Neuronal stem cell (in vitro differentiated cells): ENCODE data around the gene GLI3.
A peak's percentile ranks its signal among the peaks of the same experiment; 100 is the strongest.

ENCODE experiments used
- DNase-seq: peaks from one replicate; pipeline ENCODE4 v3.0.0-alpha.2; 2013; ENCODE audit warnings: low spot score
- H2AFZ ChIP-seq: one replicate; pipeline ENCODE4 v1.6.1; 2013; ENCODE audit warnings: mild to moderate bottlenecking, low read length, inconsistent platforms
- H2AK5ac ChIP-seq: 2 replicates; pipeline ENCODE4 v1.6.1; 2013; ENCODE audit warnings: low read depth, mild to moderate bottlenecking, inconsistent platforms, low read length, moderate library complexity, mixed read lengths
- H2BK120ac ChIP-seq: 2 replicates; pipeline ENCODE4 v1.6.1; 2013; ENCODE audit warnings: low read depth, mild to moderate bottlenecking, inconsistent platforms, low read length, moderate library complexity, mixed read lengths
- H2BK12ac ChIP-seq: one replicate; pipeline ENCODE4 v1.6.1; 2013; ENCODE audit warnings: low read length, inconsistent platforms
- H2BK15ac ChIP-seq: 2 replicates; pipeline ENCODE4 v1.6.1; 2013; ENCODE audit warnings: mild to moderate bottlenecking, low read length, inconsistent platforms, mixed read lengths
- H2BK5ac ChIP-seq: one replicate; pipeline ENCODE4 v1.6.1; 2013; ENCODE audit warnings: inconsistent platforms, mild to moderate bottlenecking, low read length, moderate library complexity
- H3K14ac ChIP-seq: one replicate; pipeline ENCODE4 v1.6.1; 2013; ENCODE audit warnings: low read length, inconsistent platforms
- H3K18ac ChIP-seq: 2 replicates; pipeline ENCODE4 v1.6.1; 2013; ENCODE audit warnings: low read length, inconsistent platforms
- H3K23ac ChIP-seq: 2 replicates; pipeline ENCODE4 v1.6.1; 2013; ENCODE audit warnings: low read depth, mild to moderate bottlenecking, mixed read lengths, low read length, inconsistent platforms; ENCODE audit not compliant: poor library complexity
- H3K27ac ChIP-seq: replicated peaks from 3 replicates; pipeline ENCODE4 v1.5.1; 2013; ENCODE audit warnings: low read length, inconsistent platforms
- H3K27me3 ChIP-seq, 3 experiments: 2 replicates each; pipeline ENCODE4 v1.6.1; 2013; ENCODE audit warnings: low read length in 3 of 3, mild to moderate bottlenecking in 2 of 3, inconsistent platforms in 1 of 3, low read depth in 1 of 3, mixed read lengths in 1 of 3, moderate library complexity in 1 of 3; ENCODE audit not compliant: control insufficient read depth in 3 of 3, insufficient read depth in 3 of 3
- H3K36me3 ChIP-seq, 2 donors: replicated peaks in 1 of 2; 2 replicates each; pipeline ENCODE4 v1.6.1; 2013; ENCODE audit warnings: low read length in 2 of 2; ENCODE audit not compliant: control insufficient read depth in 2 of 2, insufficient read depth in 2 of 2
- H3K4ac ChIP-seq: 2 replicates; pipeline ENCODE4 v1.6.1; 2013; ENCODE audit warnings: inconsistent platforms, mild to moderate bottlenecking, low read length, moderate library complexity
- H3K4me1 ChIP-seq, 2 donors: 1 replicate in 1 of 2; 2 replicates in 1 of 2; pipeline ENCODE4 v1.6.1; 2013; ENCODE audit warnings: low read length in 2 of 2, low read depth in 1 of 2; ENCODE audit not compliant: control insufficient read depth in 2 of 2, insufficient read depth in 1 of 2
- H3K4me2 ChIP-seq: one replicate; pipeline ENCODE4 v1.6.1; 2013; ENCODE audit warnings: mild to moderate bottlenecking, low read length, inconsistent platforms; ENCODE audit not compliant: insufficient read depth, poor library complexity, severe bottlenecking
- H3K4me3 ChIP-seq, 2 donors: 2 replicates each; pipeline ENCODE4 v1.5.1; 2013; ENCODE audit warnings: low read length in 2 of 2, mild to moderate bottlenecking in 2 of 2, inconsistent platforms in 1 of 2, moderate library complexity in 1 of 2
- H3K79me1 ChIP-seq: one replicate; pipeline ENCODE4 v1.6.1; 2013; ENCODE audit warnings: low read depth, mild to moderate bottlenecking, inconsistent platforms, low read length, moderate library complexity
- H3K9ac ChIP-seq: one replicate; pipeline ENCODE4 v1.6.1; 2013; ENCODE audit warnings: mild to moderate bottlenecking, low read depth, low read length, inconsistent platforms; ENCODE audit not compliant: poor library complexity
- H3K9me3 ChIP-seq, 2 donors: replicated peaks in 1 of 2; 2 replicates each; pipeline versions ENCODE3 to v1.6.1; 2013; ENCODE audit warnings: low read length in 2 of 2, mild to moderate bottlenecking in 2 of 2, inconsistent platforms in 1 of 2, low read depth in 1 of 2, mixed read lengths in 1 of 2, moderate library complexity in 1 of 2; ENCODE audit not compliant: control insufficient read depth in 2 of 2, insufficient read depth in 1 of 2
- H4K8ac ChIP-seq: one replicate; pipeline ENCODE4 v1.6.1; 2013; ENCODE audit warnings: low read depth, mild to moderate bottlenecking, inconsistent platforms, low read length, moderate library complexity
- H4K91ac ChIP-seq: one replicate; pipeline ENCODE4 v1.6.1; 2013; ENCODE audit warnings: low read length, low read depth, mild to moderate bottlenecking, inconsistent platforms; ENCODE audit not compliant: poor library complexity
- WGBS, 2 donors: extraction: QIAGEN DNeasy Blood & Tissue Kit; methylation state at CpG; one replicate each; pipeline ENCODE4 v1.1.7; 2013; ENCODE audit warnings: missing lambda C conversion rate in 2 of 2, mixed read lengths in 1 of 2; ENCODE audit not compliant: insufficient read length in 2 of 2, insufficient replicate concordance in 1 of 2; ENCODE audit errors: extremely low coverage in 2 of 2; 5-methylcytosine and 5-hydroxymethylcytosine counted together

The GLI3 gene

DNA sequence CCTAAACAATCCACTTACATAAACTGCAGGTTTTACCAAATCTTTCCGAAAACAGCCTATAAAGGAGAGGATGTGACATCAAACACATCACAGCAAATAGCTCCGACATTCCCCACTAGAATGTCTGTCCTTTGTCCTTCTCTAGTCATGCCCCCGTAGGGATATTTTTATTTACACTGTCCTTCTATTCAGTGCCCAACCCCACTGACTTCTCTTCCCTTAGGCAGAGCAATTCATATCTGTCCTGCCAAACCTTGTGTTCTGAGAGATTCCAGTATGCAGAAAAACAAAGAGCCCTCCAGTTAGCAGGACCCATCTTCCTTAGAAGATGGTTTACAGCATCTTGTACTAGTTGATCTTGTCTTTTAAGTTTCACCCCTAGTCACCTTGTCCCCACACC is 5.4 kb upstream of the GLI3 start:
- H3K4me1 ChIP-seq = peaks cover 7 to 11% of the 10 kb centered on the region in 2 donors
- no peak overlapping the region for H2AFZ ChIP-seq
- DNase-seq = no peak
- H3K18ac ChIP-seq = no peak overlapping the region
- no CpG with 5 or more reads among the region's 3 CpGs for WGBS, 2 donors
- no peak overlapping the region for H3K23ac ChIP-seq
- no peak overlapping the region for H3K4me2 ChIP-seq
- H3K9me3 ChIP-seq = no peaks in the 10 kb centered on the region
- H3K4me3 ChIP-seq = no peak overlapping the region
- no peak overlapping the region for H2BK120ac ChIP-seq
- no peaks in the 10 kb centered on the region for H3K79me1 ChIP-seq
- H2AK5ac ChIP-seq = no peak overlapping the region
- no peak overlapping the region for H2BK15ac ChIP-seq
- no peaks in the 10 kb centered on the region for H3K27me3 ChIP-seq
- H2BK12ac ChIP-seq = no peak overlapping the region
- no peak overlapping the region for H3K27ac ChIP-seq
- no peak overlapping the region for H4K91ac ChIP-seq
- H3K36me3 ChIP-seq = no peaks in the 10 kb centered on the region
- no peak overlapping the region for H4K8ac ChIP-seq
- no peak overlapping the region for H3K4ac ChIP-seq
- no peak overlapping the region for H3K9ac ChIP-seq
- H2BK5ac ChIP-seq = no peak overlapping the region
- no peak overlapping the region for H3K14ac ChIP-seq

DNA sequence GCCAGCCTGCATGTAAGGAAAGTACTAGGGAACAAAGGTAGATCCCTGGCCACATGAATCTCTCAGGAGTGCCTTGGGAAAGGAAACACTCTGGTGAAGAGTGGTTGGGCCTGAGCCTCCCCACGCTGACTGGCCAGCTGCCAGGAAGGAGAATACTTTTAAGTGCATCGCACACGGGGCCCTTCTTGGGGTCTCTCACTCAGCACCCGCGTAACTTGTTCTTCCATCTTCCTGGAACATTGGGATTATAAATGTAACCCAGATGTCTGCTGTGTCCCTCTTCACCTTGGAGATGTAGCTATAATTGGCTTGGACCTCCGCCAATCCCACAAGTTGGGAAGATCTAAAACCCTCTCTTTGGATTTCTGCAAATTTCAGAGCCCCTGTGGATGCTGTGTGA is 4.4 kb upstream of the GLI3 start:
- Histone ChIP-seq H3K18ac (no peak overlapping the region), H3K4me2 (no peak overlapping the region), H4K91ac (no peak overlapping the region), H3K27me3 (no peaks in the 10 kb centered on the region), H3K23ac (no peak overlapping the region), H2BK12ac (no peak overlapping the region), H3K4me1 (peaks cover 7 to 11% of the 10 kb centered on the region in 2 donors), H3K79me1 (no peaks in the 10 kb centered on the region), H2BK15ac (no peak overlapping the region), H3K14ac (no peak overlapping the region), H2BK5ac (no peak overlapping the region), H3K9me3 (no peaks in the 10 kb centered on the region), H3K4me3 (no peak overlapping the region), H2AK5ac (no peak overlapping the region), H2AFZ (no peak overlapping the region), H2BK120ac (no peak overlapping the region), H3K4ac (no peak overlapping the region), H3K36me3 (no peaks in the 10 kb centered on the region), H4K8ac (no peak overlapping the region), H3K27ac (no peak overlapping the region), H3K9ac (no peak overlapping the region)
- DNase-seq = no peak
- no CpG with 5 or more reads among the region's 6 CpGs for WGBS, 2 donors

- H3K27me3 ChIP-seq = no peaks in the 10 kb centered on the region
- no CpG with 5 or more reads among the region's 2 CpGs for WGBS, 2 donors
These were observed 3.4 kb upstream of the GLI3 start for GRCh38 chr7:42240416-42240815.

GRCh38 chr7:42238709-42239366 is 1.8 kb upstream of the GLI3 start:
- H3K4me1 ChIP-seq = peaks cover 7 to 17% of the 10 kb centered on the region in 2 donors
- H2BK15ac ChIP-seq = peak overlapping the region; percentile 27
- no peak overlapping the region for H4K8ac ChIP-seq
- no CpG with 5 or more reads among the region's 15 CpGs for WGBS, 2 donors
- peak overlapping the region; percentile 92 for H3K27ac ChIP-seq
- H2BK5ac ChIP-seq = peak overlapping the region; percentile 99
- no peaks in the 10 kb centered on the region for H3K79me1 ChIP-seq
- no peaks in the 10 kb centered on the region for H3K9me3 ChIP-seq
- H3K4me3 ChIP-seq = peak overlapping the region in 1 of 2 donors; percentile 85
- no peaks in the 10 kb centered on the region for H3K27me3 ChIP-seq
- H3K14ac ChIP-seq = no peak overlapping the region
- no peak overlapping the region for H2AK5ac ChIP-seq
- peak overlapping the region; percentile 85 for H2AFZ ChIP-seq
- H4K91ac ChIP-seq = no peak overlapping the region
- H3K4me2 ChIP-seq = peak overlapping the region; percentile 72
- H3K9ac ChIP-seq = peak overlapping the region; percentile 44
- no peak overlapping the region for H3K4ac ChIP-seq
- no peak for DNase-seq
- H2BK120ac ChIP-seq = no peak overlapping the region
- H2BK12ac ChIP-seq = no peak overlapping the region
- peaks cover 0 to 7% of the 10 kb centered on the region in 2 donors for H3K36me3 ChIP-seq
- H3K18ac ChIP-seq = no peak overlapping the region
- H3K23ac ChIP-seq = no peak overlapping the region

More at GRCh38 chr7:42240416-42240815, 3.4 kb upstream of the GLI3 start:
- no peak overlapping the region for H3K4ac ChIP-seq
- no peak overlapping the region for H3K14ac ChIP-seq
- peak overlapping the region; percentile 7 for H2AFZ ChIP-seq
- no peak overlapping the region for H4K8ac ChIP-seq
- H2BK15ac ChIP-seq = no peak overlapping the region
- no peak overlapping the region for H2BK12ac ChIP-seq
- no peak overlapping the region for H2AK5ac ChIP-seq
- H3K9me3 ChIP-seq = no peaks in the 10 kb centered on the region
- no peak for DNase-seq
- H3K4me2 ChIP-seq = no peak overlapping the region
- H2BK5ac ChIP-seq = no peak overlapping the region
- H2BK120ac ChIP-seq = no peak overlapping the region
- H3K79me1 ChIP-seq = no peaks in the 10 kb centered on the region
- peaks cover 7 to 11% of the 10 kb centered on the region in 2 donors for H3K4me1 ChIP-seq
- no peak overlapping the region for H3K9ac ChIP-seq
- peaks cover 0 to 4% of the 10 kb centered on the region in 2 donors for H3K36me3 ChIP-seq
- H3K23ac ChIP-seq = no peak overlapping the region
- H3K4me3 ChIP-seq = no peak overlapping the region
- H3K18ac ChIP-seq = no peak overlapping the region
- no peak overlapping the region for H4K91ac ChIP-seq
- H3K27ac ChIP-seq = no peak overlapping the region
